ENCODE results near the gene FBRSL1. TPM values are rescaled to one million over a fixed set of nuclear protein-coding genes. Genes with fewer than 3 reads are reported as not detected.
"Not testable (repeated sequence)": the region's sequence is repeated elsewhere in the genome, so short reads cannot be mapped to it uniquely, and the experiment has no call there.

The FBRSL1 gene
- total RNA-seq, 1 donor from 2014 or later: 58.7 TPM

DNA sequence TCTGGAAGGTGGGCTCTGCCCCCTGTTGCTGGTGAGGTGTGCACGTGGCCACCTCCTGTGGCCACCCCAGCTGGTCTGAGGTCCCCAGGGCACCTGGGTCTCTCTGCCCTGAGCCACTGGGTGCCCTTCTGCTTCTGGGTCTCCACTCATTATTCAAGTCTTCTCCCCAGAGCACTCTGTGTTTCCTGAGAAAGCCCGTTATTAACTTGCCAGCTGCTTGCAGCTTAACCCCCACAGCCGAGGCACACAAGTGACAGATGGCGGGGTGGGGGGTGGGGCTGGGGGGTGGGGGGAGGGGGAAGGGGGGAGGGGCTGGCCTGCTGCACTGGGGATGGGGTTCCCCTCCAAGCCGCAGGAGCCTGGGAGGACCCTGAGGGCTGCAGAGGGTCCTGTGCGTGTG lies 40.5 kb downstream of the FBRSL1 start:
- Mint-ChIP-seq H3K4me3 (no peak overlapping the region), H3K9me3 (peaks cover 3% of the 10 kb centered on the region), H3K36me3 (ENCODE audit: low read depth) (peaks cover 5% of the 10 kb centered on the region), H3K27ac (no peak overlapping the region), H3K4me1 (no peaks in the 10 kb centered on the region), H3K27me3 (no peaks in the 10 kb centered on the region)
- ATAC-seq (ENCODE audit: low read depth) (no peak), DNase-seq (no peak)
- intact Hi-C loops (cut with micrococcal nuclease): no loop called here
- ChIA-PET CTCF (interaction anchor here (1.7 kb wide), 1 partner anchor 115 kb away, joined by 5 read pairs; no protein-coding TSS in a partner anchor), POLR2A (no interaction called here)
- TF ChIP-seq, protein P1, sequence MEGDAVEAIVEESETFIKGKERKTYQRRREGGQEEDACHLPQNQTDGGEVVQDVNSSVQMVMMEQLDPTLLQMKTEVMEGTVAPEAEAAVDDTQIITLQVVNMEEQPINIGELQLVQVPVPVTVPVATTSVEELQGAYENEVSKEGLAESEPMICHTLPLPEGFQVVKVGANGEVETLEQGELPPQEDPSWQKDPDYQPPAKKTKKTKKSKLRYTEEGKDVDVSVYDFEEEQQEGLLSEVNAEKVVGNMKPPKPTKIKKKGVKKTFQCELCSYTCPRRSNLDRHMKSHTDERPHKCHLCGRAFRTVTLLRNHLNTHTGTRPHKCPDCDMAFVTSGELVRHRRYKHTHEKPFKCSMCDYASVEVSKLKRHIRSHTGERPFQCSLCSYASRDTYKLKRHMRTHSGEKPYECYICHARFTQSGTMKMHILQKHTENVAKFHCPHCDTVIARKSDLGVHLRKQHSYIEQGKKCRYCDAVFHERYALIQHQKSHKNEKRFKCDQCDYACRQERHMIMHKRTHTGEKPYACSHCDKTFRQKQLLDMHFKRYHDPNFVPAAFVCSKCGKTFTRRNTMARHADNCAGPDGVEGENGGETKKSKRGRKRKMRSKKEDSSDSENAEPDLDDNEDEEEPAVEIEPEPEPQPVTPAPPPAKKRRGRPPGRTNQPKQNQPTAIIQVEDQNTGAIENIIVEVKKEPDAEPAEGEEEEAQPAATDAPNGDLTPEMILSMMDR (IDR thresholded peaks at IDR 0.05): no peak

DNA sequence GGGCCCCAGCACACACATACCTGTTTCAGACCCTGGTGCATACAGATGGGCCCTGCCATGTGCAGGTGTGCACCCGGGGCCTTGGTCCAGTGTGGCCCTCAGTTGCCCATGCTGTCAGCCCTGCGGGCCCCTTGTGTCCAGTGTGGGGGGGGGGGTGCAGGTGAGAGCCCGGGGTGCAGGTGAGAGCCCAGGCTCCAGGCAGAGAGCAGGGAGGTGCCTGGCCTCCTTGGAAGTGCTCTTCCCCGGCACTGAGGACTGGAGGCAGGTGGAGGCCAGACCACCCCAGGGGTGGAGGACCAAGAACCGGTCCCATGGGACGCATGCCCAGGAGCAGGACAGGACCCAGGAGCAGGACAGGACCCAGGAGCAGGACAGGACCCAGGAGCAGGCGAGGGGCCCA lies 40.9 kb downstream of the FBRSL1 start:
- intact Hi-C loops (cut with micrococcal nuclease): no loop called here
- no peak overlapping the region for H3K27ac Mint-ChIP-seq
- no peaks in the 10 kb centered on the region for H3K4me1 Mint-ChIP-seq
- no peak for ATAC-seq (ENCODE audit: low read depth)
- no peaks in the 10 kb centered on the region for H3K27me3 Mint-ChIP-seq
- ChIA-PET POLR2A (no interaction called here), CTCF (no interaction called here)
- H3K4me3 Mint-ChIP-seq: no peak overlapping the region
- DNase-seq: no peak
- TF ChIP-seq, protein P1 (IDR thresholded peaks at IDR 0.05): no peak
- peaks cover 6% of the 10 kb centered on the region for H3K9me3 Mint-ChIP-seq
- H3K36me3 Mint-ChIP-seq (ENCODE audit: low read depth): peaks cover 5% of the 10 kb centered on the region

DNA sequence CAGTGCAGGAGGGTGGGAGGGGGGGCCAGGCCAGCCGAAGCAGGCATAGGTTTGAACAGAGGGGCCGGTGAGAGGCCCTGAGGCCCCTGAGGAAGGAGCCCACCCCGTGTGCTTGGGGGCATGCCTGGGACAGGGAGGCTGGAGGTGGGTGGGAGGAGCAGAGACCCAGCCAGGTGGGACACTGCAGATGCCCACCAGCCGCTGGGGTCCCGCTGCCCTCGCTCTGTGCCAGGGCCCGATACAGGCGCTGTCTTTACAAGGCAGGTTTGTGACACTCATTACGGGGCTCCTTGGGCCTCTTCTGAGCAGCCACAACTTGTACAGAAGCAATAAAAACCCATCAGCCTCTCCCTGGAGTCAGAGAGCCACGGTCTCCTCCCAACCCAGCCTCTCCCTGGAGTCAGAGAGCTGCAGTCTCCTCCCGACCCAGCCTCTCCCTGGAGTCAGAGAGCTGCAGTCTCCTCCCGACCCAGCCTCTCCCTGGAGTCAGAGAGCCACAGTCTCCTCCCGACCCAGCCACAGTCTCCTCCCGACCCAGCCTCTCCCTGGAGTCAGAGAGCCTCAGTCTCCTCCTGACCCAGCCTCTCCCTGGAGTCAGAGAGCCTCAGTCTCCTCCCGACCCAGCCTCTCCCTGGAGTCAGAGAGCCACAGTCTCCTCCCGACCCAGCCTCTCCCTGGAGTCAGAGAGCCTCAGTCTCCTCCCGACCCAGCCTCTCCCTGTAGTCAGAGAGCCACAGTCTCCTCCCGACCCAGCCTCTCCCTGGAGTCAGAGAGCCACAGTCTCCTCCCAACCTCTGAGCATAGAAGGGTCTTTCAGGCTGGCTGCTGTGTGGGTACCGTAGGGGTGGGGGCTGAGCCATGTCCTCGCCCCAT lies 43.0 kb downstream of the FBRSL1 start:
- H3K4me3 Mint-ChIP-seq; H3K36me3 Mint-ChIP-seq (ENCODE audit: low read depth); H3K4me1 Mint-ChIP-seq; DNase-seq; CTCF ChIA-PET; H3K27me3 Mint-ChIP-seq; POLR2A ChIA-PET; intact Hi-C loops (cut with micrococcal nuclease); H3K27ac Mint-ChIP-seq; ATAC-seq (ENCODE audit: low read depth): not testable (repeated sequence)
- peaks cover 12% of the 10 kb centered on the region for H3K9me3 Mint-ChIP-seq

DNA sequence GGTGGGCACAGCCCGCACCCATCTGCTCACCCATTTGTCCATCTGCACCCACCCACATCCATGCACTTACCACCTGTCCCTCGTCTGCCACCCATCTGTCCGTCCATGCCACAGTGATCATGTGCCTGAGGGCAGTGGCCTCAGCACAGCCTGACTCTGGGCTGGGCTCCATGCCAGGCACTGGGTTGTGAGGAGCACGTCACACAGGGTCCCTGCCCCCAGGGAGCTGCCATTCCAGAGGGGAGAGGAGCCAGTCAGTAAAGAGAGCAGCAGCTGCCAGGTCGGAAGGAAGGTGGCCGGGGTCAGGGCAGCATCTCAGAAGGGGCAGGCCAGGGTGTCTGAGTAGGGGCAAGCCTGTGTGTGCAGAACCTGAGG lies 43.6 kb downstream of the FBRSL1 start:
- H3K4me3 Mint-ChIP-seq: no peak overlapping the region
- peaks cover 5% of the 10 kb centered on the region for H3K36me3 Mint-ChIP-seq (ENCODE audit: low read depth)
- no peaks in the 10 kb centered on the region for H3K27me3 Mint-ChIP-seq
- TF ChIP-seq, protein P1 (IDR thresholded peaks at IDR 0.05): no peak
- H3K9me3 Mint-ChIP-seq: peaks cover 12% of the 10 kb centered on the region
- ATAC-seq (ENCODE audit: low read depth) (no peak), DNase-seq (no peak)
- ChIA-PET CTCF (no interaction called here), POLR2A (no interaction called here)
- intact Hi-C loops (cut with micrococcal nuclease): no loop called here
- H3K4me1 Mint-ChIP-seq: no peaks in the 10 kb centered on the region
- H3K27ac Mint-ChIP-seq: no peak overlapping the region

DNA sequence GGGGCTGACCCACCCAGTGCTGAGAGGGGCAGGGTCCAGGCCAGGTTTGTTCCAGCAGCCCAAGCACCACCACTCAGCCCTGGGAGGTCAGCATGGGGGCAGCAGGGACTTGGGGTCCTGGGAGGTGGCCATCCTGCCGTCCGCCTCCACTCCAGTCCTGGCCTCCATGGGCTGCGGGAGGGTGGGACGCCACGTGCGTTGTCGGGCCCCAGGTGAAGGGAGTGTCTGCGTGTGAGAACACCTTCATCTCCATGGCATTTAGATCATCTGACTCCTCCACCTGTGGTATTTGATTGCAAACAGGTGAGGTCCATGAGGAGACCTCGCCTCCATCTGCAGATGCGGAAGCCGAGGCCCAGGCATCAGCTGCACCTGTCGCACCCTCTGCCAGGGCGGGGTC lies 44.1 kb downstream of the FBRSL1 start:
- ATAC-seq (ENCODE audit: low read depth) (no peak), DNase-seq (no peak)
- Mint-ChIP-seq H3K4me3 (no peak overlapping the region), H3K9me3 (peaks cover 12% of the 10 kb centered on the region), H3K27ac (no peak overlapping the region), H3K36me3 (ENCODE audit: low read depth) (peaks cover 5% of the 10 kb centered on the region), H3K4me1 (no peaks in the 10 kb centered on the region), H3K27me3 (no peaks in the 10 kb centered on the region)
- ChIA-PET POLR2A (no interaction called here), CTCF (no interaction called here)
- TF ChIP-seq, protein P1 (IDR thresholded peaks at IDR 0.05): no peak
- intact Hi-C loops (cut with micrococcal nuclease): no loop called here
